GM12875 (cell line): Measurements from ENCODE around the gene TPO.

ENCODE experiments used
- H3K4me3 ChIP-seq: one replicate; pipeline ENCODE4 v1.5.1; 2011; ENCODE audit warnings: low read depth, low read length, control low read depth
- TF ChIP-seq, protein P1 (sequence below): IDR thresholded peaks from 2 replicates; pipeline ENCODE4 v1.5.1; 2011; ENCODE audit warnings: low read depth, mild to moderate bottlenecking, control low read depth, inconsistent platforms, low read length, moderate library complexity, borderline replicate concordance; ENCODE audit not compliant: insufficient read depth

The TPO gene

DNA sequence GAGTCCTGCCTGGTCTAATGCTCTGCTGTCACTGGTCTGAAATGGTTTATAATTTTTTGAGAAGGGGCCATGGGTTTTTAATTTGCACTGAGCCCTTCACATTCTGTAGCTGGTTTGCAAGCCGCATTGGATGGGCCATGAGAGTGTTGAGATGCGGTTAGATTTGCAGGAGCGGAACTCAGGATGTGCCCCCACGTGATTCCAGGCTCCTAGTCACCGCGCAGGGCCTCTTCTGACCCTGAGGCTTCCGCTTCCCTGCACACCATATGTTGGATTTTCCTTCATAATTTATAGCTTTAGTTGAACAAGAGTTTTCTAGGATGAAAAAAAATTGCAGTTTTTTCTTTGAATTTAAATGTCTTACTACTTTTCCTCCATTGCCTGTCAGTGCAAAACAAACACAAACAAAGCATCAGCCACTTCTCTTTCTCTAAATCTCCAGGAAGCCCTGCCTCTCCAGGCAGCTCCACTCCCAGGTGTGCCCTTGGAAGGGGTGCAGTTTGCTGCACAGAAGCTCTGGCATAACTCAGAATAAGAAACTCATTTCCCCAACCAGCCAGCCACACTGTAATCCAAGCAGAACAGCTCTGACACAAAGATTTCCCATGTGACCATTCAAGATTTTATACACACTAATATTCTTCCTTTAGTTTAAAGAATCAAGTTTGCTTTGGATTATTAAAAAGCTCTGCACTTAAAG is 18.4 kb upstream of the TPO start:
- TF ChIP-seq, protein P1, sequence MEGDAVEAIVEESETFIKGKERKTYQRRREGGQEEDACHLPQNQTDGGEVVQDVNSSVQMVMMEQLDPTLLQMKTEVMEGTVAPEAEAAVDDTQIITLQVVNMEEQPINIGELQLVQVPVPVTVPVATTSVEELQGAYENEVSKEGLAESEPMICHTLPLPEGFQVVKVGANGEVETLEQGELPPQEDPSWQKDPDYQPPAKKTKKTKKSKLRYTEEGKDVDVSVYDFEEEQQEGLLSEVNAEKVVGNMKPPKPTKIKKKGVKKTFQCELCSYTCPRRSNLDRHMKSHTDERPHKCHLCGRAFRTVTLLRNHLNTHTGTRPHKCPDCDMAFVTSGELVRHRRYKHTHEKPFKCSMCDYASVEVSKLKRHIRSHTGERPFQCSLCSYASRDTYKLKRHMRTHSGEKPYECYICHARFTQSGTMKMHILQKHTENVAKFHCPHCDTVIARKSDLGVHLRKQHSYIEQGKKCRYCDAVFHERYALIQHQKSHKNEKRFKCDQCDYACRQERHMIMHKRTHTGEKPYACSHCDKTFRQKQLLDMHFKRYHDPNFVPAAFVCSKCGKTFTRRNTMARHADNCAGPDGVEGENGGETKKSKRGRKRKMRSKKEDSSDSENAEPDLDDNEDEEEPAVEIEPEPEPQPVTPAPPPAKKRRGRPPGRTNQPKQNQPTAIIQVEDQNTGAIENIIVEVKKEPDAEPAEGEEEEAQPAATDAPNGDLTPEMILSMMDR = no peak
- no peak overlapping the region for H3K4me3 ChIP-seq

DNA sequence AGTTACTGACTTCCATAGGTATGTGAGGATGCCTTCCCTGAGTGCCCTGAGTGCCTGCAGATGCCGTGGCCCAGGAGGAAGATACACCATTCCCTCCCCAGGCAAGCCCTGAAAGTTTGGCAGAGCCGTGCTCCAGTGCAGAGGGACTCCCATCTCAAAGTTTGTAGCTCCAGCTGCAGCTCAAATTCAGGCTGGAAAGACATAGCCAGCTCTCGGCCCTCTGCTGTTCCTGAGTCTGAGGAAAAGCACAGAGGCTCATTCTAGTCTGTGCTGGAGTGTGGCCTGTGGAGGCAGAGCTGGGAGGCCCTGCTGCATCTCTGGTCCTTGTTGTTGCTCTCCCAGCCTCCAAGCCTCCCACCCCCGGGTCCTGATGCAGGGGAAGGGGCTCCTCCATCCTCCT is 15.9 kb upstream of the TPO start:
- H3K4me3 ChIP-seq = no peak overlapping the region
- TF ChIP-seq, protein P1 = no peak

DNA sequence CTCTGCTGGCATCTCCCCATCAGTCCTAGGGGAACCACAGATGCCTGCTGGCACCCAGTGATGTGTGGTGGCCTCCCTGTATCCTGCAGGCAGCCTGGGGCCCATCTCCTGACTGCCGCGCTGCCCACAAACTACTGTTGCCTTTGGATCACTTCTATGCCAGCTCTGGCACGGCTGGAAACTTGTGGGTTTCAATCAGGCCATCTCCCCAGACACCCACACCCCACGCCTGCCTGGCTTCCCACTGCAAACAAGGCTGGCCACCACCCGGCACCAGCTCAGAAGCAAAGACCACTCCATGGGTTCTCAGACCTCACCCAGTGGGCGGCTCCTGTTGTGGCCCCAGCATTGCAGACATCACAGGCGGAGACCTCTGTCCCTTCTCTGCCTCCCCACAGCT is 15.1 kb upstream of the TPO start:
- no peak overlapping the region for H3K4me3 ChIP-seq
- TF ChIP-seq, protein P1 = no peak

DNA sequence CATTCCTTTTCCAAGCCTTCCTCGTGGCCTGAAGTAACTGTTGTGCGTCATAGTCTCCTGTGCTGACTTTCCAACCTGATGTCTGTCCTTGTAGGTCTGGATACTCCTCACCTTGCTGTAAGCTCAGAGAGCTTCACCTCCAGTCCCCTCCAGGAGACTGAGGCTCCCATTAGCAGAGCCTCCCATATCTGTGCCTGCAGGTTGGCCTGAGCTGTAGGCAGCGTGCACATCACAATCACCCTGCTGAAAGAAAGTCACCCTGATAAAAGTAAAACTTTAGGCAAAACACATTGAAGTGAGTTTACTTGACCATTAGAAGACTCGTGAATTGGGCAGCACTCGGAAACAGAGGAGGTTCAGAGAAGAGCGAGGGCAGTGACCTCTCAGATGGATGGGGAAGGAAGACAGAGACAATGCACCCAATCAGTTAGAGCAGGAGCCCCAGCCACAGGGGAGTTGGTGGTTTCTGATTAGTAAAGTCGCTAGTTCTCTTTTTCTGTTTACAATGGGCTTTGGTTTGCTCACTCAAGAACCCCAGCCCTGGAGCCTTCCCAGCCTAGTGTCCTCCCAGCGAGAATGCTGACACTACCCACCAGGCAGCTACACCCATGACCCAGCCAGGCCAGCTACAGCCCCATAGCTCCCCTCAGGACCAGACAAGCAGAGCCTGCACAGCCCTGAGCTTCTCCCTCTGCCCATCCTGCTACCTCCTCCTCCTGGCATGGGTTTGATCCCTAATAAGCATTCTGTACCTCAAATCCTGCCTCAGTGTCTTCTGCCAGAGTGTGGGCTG is 12.1 kb upstream of the TPO start:
- H3K4me3 ChIP-seq = no peak overlapping the region
- TF ChIP-seq, protein P1 = no peak

DNA sequence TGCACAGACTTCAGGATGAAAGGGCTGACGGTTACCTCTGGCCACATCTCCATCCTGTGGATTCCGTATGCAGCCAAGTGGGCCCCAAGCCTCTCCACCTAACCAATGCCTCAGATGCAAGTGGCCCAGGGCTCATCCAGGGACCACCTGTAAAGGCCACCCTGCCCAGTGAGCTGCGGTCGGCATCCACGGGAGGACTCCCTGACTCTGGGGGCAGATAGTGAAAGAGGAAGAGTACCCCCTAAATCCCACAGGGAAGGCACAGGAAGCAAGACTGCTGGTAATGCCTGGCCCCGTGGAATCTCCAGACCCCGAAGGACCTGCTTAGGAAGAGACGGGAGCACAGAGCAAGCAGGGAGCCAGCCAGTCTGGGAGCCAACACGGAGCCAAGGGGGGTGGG is 11.2 kb upstream of the TPO start:
- no peak overlapping the region for H3K4me3 ChIP-seq
- TF ChIP-seq, protein P1 = no peak

DNA sequence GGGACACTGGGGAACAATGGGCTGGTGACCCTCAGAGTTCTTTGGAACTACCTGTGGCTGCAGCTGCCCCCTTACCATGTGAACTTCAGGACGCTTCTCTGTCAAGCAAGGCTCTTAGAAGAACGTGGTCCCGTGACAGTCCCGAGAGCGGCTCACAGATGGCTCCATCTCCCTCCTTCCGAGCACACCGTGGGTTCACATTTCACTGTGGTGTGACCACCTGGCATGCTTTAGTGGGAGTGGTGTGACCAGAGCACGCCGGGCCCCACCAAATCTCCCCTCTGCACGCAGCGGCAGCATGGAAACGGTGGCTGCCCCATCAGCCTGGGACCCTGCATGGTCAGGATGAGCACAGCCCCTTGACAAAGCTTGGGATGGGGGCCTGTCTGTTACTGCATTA is 9.7 kb upstream of the TPO start:
- H3K4me3 ChIP-seq = no peak overlapping the region
- TF ChIP-seq, protein P1 = no peak

DNA sequence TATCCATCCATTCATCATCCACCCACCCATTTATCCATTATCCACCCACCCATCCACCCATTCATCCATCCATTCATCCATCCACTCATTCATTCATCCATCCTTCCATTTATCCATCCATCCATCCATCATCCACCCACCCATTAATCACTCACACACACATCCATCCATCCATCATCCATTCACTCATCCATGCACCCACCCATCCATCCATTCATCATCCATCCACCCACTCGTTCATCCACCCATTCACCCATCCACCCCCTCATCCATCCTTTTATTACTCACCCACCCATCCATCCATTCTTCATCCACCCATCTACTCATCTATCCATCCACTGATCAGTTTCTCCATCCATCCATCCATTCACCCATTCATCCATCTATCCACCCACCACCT is 8.1 kb upstream of the TPO start:
- TF ChIP-seq, protein P1 = no peak
- no peak overlapping the region for H3K4me3 ChIP-seq
